GM19239 (cell line): ENCODE results near the gene PRCP.
"Not testable (repeated sequence)": the region's sequence is repeated elsewhere in the genome, so short reads cannot be mapped to it uniquely, and the experiment has no call there.

Experiments used
- DNase-seq: peaks from one replicate; pipeline ENCODE4 v3.0.0; 2011; ENCODE audit warnings: low spot score; ENCODE audit not compliant: insufficient read length
- FAIRE-seq: peaks from 2 replicates; lab custom pipeline; 2011; peaks lifted over from hg19 to GRCh38; lab: Jason Lieb, UNC

The PRCP gene

DNA sequence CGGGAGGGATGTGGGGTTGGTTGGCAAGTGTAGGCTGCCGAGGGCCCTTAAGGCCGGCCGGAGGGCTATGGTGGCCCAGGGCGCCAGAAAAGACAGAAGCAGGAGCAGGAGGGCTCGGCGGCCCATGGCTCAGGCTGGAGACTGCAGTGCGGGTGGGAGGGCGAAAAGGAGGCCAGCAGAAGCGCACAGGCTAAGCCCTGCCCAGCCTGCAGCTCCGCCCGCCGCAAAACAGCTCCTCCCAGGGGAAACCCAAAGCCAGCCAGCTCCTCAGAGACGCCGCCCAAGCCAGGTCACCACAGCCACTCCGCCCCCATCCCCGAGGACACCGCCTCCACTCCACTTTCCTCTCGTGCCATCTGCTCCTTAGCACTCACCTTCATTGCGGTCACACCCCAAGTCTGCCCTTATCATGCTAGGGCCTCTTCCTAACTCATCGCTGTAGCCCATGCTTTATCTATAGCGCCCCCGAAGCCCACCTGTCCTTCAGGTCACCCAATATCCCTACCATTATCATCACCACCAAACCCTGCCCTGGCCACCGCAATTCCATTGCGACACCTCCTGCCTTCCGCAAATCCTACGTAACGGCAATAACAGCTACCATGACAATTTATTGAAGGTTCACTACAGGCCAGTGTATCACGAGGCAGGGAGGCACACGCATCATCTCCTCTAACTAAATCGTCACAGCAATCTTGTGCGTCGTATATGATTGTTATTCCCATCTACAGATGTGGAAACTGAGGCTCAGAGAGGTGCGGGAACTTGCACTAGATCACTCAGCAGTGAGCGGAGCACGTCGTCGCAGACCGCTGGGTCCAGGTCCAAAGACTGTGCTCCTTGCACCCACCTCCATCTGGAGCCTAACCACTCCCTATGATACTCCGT is at the start of gene PRCP:
PRCP (minus strand) TSS at position 154 of the 888 bp plus-strand sequence; CDS start at position 126, 28 bp downstream.
- peak; percentile 90 for FAIRE-seq
- peak; percentile 69 for DNase-seq

DNA sequence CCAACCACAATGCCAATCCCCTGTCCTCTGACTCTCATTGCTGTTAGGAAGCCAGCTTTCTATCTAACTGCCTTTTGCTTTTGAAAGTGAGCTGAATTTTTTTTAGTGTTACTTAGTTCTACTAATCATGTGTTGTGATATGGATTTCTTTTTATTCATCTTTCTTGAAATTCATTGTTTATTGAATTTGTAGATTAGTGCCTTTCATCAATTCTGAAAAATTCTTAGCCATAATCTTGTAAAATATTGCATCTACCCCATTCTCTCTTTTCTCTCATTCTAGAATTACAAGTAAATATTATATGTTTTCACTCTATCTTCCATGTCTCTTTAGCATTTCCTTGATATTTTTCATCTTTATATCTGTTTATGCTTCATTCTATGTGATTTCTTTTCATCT is 49.1 kb upstream of the PRCP start:
- no peak for FAIRE-seq
- DNase-seq, result no peak

DNA sequence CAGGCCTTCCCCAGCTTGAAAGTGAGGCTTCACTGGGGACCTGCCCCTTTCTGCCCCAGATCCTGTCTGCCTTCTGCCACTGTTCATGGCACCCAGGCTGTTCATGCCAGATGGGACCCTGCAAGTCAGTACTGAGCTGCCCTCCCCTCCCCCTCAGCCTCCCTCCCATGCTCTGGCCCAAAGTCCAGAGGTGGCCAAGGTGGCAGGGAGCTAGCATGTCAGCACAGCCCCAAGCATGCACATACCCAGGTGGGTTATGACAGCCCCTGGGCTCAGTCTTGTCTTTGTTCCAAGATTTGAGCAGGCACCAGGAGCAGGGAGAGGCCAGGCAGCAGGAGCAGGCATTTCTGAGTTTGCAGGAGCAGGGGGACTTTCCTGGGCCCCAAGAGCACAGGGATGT is 45.5 kb upstream of the PRCP start:
- FAIRE-seq (no peak), DNase-seq (no peak)

DNA sequence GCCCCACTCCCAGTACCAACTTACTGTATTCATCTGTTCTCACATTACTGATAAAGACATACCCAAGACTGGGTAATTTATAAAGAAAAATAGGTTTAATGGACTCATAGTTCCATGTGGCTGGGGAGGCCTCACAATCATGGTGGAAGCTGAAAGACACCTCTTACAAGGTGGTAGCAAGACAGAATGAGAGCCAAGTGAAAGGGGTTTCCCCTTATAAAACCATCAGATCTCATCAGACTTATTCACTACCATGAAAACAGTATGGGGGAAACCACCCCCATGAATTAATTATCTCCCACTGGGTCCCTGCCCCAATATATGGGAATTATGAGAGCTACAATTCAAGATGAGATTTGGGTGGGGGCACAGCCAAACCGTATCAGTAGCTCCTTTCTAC is 44.8 kb upstream of the PRCP start:
- FAIRE-seq, result not testable (repeated sequence)

DNA sequence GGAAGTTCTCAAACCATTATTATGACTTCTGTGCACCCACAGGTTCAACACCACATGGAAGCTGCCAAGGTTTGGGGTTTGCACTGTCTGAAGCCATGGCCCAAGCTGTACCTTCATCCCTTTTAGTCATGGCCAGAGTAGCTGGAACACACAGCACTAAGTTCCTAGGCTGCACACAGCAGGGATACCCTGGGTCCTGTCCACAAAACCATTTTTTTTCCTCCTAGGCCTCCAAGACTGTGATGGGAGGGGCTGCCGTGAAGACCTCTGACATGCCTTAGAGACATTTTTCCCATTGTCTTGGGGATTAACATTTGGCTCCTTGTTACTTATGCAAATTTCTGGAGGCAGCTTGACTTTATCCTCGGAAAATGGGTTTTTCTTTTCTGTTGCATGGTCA is 44.0 kb upstream of the PRCP start:
- FAIRE-seq (no peak), DNase-seq (no peak)

More for the DNA sequence above, 44.8 kb upstream of the PRCP start:
- DNase-seq, result not testable (repeated sequence)

DNA sequence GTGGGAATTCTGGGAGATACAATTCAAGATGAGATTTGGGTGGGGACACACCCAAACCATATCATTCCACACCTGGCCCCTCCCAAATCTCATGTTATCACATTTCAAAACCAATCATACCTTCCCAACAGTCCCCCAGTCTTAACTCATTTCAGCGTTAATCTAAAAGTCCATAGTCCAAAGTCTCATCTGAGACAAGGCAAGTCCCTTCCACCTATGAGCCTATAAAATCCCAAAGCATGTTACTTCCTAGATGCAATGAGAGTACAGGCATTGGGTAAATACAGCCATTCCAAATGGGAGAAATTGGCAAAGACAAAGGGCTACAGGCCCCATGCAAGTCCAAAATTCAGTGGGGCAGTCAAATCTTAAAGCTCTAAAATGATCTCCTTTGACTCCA is 43.2 kb upstream of the PRCP start:
- not testable (repeated sequence) for FAIRE-seq, DNase-seq

DNA sequence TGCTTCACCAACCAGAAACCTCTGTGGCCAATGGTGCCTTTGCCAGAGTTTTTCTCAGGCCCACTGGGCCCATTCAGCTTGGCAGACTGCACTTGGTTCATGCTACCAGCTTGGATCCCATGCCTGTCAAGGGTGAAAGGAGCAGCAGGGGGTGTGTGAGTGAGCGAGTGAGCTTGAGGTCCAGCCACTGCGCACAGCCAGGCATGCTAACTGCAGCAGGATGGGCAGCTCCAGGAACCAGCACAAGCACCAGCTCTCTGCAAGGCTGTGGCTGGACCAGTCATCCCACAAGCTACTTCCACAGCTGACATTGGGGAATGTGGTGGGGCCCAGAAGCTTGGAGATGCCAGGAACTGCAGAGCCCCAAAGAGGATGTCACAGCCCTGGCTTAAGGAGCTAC is 42.1 kb upstream of the PRCP start:
- FAIRE-seq (no peak), DNase-seq (no peak)

DNA sequence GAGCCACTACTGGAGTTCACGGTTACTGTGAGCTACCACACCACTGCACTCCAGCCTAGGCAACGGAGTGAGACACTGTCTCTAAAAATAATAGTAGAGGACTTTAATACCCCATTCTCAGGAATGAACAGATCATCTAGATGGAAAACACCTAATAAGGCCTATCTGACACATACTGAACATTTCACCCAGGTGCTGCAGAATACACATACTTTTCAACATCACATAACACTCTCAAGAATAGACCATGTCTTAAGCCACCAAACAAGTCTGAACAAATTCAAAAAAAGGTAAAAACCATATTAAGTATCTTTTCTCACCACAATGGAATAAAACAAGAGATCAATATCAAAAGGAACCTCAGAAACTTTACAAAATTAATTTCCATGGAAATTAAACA is 39.2 kb upstream of the PRCP start:
- no peak for DNase-seq
- FAIRE-seq, result no peak

DNA sequence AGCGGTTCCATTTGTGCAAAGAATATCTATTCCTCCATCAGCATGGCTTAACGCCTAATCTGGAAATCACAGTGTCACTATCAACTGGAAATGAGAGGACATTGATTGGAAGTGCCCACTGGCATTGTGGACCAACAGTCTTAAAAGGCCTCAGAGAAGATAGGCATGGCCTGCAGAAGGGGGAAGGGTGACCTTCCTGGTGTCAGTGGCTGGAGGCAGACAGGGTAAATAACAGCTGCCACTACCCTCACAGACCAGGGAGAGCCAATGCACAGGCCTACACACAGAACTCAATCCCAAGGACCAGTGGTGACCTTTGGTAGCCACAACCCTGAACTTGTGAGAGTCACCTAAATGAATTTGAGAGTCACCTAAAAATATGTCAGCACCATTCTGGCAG is 37.3 kb upstream of the PRCP start:
- DNase-seq (no peak), FAIRE-seq (no peak)

DNA sequence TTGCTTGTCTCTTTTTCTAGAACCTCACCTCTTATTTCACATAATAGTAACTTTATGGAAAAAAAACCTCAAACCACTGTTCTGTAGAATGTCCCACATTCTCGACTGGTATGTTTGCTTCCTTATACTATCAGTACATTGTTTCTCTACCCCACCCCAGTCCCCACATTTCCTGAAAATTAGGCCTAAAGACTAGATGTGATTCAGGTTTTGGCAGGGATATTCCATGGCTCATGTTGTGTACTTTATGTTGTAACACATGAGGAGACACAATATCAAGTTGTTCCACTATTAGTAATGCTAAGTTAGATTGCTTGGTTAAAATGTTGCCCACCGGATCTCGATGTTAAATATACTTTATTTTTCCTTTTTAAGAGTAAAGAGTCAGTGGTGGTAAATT is 36.0 kb upstream of the PRCP start:
- no peak for DNase-seq

DNA sequence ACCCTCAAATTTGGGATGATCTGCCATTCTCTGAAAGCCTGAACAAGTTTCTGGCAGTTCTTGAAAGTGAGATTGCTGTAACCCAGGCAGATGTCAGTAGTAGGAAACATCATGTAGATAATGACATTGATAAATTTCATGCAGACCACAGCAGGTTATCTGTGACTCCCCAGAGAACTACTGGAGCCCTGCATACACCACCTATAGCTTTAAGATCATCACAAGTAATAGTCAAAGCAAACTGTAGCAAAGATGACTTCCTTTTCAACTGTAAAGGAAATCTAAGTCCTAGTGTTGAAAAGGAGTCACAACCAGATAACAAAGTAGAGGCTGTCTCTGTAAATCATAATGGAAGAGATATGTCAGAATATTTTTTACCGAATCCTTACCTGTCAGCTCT is 32.3 kb upstream of the PRCP start:
- FAIRE-seq, result no peak
- no peak for DNase-seq

More for the DNA sequence above, 36.0 kb upstream of the PRCP start:
- FAIRE-seq, result no peak

DNA sequence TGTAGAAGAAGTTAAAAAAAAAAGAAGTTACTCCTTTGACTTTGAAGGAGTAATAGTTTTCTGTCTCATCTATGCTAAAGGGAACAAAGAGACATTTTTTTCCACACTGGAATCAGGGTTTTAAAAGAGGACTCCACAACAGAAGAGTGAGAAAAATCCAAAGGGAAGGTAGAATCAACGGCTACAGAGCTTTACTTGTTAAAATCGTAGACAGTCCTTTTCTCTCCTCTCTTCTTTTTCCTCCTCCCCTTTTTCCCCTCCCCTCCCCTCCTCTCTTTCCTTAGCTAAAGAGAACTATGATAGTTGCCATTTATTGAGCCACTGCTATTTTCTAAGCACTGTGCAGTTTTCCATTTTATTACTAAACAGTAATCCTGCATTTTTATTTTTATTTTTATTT is 30.5 kb upstream of the PRCP start:
- DNase-seq (no peak), FAIRE-seq (peak; percentile 66)

DNA sequence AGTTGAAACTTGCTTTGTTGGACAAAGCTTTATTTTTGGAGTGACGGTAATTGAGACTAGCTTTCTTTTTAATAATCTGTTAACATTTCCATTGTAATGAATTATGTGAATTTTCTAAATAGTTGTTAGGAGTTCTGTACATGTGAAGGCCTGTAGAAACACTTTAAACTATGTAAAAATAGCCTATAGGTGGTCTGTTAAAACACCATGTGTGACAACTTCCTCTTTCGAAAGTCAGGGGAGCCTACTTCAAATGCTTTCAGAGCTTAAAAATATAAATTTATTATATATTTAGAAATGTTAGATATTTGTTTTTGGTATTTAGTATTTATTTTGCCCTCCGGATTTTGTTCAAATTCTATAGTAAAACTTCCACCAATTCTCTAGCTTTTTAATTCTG is 30.0 kb upstream of the PRCP start:
- no peak for FAIRE-seq

DNA sequence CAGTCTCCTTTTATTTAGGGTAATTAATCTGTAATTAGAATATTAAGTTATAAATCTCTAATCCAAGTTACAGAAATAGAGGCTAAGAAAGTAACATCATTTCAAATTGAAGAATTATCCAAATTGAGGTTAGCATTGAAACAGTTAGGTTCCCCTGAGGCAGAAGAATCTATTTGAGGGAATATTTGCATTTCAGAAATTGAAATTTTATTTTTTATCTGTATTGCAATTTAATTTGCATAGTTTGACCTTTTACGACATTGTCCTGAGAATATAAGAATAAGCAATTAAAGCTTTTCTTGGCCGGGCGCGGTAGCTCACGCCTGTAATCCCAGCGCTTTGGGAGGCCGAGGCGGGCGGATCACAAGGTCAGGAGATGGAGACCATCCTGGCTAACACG is 28.9 kb upstream of the PRCP start:
- FAIRE-seq (no peak), DNase-seq (no peak)

More for the DNA sequence above, 30.0 kb upstream of the PRCP start:
- peak; percentile 4 for DNase-seq

DNA sequence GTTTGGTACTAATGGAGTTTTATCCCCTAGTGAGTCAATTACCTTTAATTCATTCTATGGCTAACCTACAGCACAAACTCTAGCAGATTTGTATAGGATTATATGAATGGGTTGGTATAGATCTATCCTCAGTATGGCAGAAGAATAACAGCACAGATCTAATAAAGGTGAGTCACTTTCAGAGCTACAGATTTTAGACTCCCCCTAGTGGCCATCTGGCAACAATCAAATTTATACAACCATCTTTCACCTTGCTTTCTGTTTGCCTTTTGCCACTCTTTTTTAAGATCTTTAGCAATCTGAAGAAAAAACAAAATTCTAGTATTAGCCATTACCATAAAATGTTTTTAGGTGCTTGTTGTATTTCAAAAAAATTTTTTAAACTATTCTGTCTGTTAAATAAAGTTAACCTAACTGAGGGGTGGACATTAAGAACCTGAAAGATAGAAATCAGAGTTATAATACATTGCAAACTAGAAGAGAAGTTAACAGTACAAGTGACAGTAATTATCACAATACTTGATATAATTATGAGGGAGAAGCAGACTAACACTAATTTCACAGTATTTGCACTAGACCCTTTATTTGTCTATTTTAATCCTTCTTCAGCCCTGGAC is 27.1 kb upstream of the PRCP start:
- FAIRE-seq, result peak; percentile 94
- DNase-seq, result peak; percentile 20

DNA sequence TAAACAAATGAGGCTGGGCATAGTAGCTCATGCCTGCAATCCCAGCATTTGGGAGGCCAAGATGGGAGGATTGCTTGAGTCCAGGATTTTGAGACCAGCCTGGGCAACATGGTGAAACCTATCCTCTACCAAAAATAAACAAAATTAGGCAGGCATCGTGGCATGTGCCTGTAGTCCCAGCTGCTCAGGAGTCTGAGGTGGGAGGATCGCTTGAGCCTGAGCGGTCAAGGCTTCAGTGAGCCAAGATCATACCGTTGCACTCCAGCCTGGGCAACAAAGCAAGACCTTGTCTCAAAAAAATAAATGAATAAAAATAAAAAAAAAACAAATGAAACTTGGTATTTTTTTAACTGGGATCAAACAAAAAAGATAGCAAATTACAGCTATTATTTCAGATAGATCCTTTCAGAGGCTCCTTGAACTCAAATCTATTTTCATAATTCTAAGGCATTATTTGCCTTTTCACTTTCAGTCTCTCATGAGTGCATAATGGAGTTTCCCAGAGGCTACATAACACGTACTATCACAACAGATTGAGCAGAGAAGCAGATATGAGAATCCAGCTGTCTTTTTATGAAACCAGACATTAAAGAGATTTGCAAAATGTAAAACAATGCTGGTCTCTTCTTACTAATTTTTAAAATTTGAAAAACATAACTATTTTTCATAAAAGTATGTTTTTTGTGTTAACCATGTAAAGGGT is 24.4 kb upstream of the PRCP start:
- no peak for FAIRE-seq
- DNase-seq, result no peak

DNA sequence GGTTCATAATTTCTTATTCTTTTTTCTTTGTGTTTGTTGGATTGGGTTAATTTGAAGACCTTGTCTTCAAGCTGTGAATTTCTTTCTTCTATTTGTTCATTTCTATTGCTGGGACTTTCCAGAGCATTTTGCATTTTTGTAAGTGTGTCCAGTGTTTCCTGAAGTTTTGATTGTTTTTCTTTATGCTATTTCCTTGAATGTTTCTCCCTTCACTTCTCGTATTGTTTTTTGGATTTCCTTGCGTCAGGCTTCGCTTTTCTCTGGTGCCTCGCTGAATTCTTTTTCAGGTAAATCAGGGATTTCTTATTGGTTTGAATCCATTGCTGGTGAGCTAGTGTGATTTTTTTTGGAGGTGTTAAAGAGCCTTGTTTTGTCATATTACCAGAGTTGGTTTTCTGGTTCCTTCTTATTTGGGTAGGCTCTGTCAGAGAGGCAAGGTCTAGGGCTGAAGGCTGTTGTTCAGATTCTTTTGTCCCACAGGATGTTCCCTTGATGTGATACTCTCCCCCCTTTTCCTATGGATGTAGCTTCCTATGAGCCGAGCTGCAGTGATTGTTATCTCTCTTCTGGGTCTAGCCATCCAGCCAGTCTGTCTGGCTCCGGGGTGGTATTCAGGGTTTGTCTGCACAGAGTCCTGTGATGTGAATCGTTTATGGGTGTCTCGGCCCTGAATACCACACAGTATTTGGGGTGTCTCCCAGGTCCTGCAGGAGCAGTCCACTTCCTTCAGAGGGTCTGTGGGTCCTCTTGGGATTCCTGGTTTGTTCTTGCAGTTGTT is 22.4 kb upstream of the PRCP start:
- DNase-seq, FAIRE-seq: not testable (repeated sequence)

DNA sequence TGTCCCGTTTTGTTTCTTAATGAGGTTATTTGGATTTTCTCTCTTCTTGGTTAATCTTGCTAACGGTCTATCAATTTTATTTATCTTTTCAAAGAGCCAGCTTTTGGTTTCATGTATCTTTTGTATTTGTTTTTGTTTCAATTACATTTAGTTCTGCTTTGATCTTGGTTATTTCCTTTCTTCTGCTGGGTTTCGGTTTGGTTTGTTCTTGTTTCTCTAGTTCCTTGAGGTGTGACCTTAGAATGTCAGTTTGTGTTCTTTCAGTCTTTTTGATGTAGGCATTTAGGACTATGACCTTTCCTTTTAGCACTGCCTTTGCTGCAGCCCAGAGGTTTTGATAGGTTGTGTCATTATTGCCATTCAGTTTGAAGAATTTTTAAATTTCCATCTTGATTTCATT is 20.0 kb upstream of the PRCP start:
- not testable (repeated sequence) for DNase-seq
- peak; percentile 87 for FAIRE-seq

DNA sequence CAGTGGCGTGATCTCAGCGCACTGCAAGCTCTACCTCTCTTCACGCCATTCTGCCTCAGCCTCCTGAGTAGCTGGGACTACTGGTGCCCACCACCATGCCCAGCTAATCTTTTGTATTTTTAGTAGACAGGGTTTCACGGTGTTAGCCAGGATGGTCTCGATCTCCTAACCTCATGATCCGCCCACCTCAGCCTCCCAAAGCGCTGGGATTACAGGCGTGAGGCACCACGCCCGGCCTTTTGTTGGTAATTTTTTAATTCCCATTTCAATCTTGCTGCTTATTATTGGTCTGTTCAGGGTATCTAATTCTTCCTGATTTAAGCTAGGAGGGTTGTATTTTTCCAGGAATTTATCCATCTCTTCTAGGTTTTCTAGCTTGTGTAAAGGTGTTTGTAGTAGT is 19.6 kb upstream of the PRCP start:
- not testable (repeated sequence) for DNase-seq, FAIRE-seq

DNA sequence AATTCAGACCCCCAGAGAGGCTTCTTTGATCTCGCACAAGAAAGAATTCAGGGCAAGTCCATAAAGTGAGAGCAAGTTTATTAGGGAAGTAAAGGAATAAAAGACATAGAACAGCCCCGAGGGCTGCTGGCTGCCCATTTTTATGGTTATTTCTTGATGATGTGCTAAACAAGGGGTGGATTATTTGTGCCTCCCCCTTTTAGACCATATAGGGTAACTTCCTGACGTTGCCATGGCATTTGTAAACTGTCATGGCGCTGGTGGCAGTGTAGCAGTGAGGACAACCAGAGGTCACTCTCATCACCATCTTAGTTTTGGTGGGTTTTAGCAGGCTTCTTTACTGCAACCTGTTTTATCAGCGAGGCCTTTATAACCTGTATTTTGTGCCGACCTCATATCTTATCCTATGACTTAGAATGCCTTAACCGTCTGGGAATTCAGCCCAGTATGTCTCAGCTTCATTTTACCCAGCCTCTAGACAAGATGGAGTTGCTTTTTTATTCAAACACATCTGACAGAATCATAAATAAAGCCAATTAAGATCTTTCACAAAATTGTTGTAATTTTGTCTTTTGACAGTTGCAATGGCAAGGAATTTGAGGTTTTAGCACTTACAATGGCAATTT is 8.9 kb upstream of the PRCP start:
- no peak for DNase-seq
- peak; percentile 11 for FAIRE-seq
